Keratinocyte (primary cell): ENCODE measurements around the gene TAF1D. TPM values are rescaled to one million over a fixed set of nuclear protein-coding genes. Genes with fewer than 3 reads are reported as not detected.

Experiments used
- DNase-seq: peaks from one replicate; pipeline ENCODE4 v3.0.0-alpha.2; 2011; ENCODE audit warnings: low read depth, missing footprints, low spot score
- FAIRE-seq: peaks from 2 replicates; lab custom pipeline; 2011; peaks lifted over from hg19 to GRCh38; lab: Jason Lieb, UNC
- H2AFZ ChIP-seq: 2 replicates; pipeline ENCODE4 v1.6.0; 2012; ENCODE audit warnings: low read length, control low read depth, inconsistent platforms; ENCODE audit not compliant: control insufficient read depth
- H3K27ac ChIP-seq: 2 replicates; pipeline ENCODE4 v1.5.1; 2011; ENCODE audit warnings: low read length; ENCODE audit not compliant: control insufficient read depth, insufficient read depth
- H3K27me3 ChIP-seq: 3 replicates; pipeline ENCODE4 v1.6.0; 2011; ENCODE audit warnings: low read length; ENCODE audit not compliant: control insufficient read depth, insufficient read depth; ENCODE audit errors: extremely low read depth
- H3K36me3 ChIP-seq, 2 experiments: 2 replicates in 1 of 2; 3 replicates in 1 of 2; pipeline ENCODE4 v1.5.1; 2011; ENCODE audit warnings: low read length in 2 of 2, mild to moderate bottlenecking in 1 of 2; ENCODE audit not compliant: control insufficient read depth in 2 of 2, insufficient read depth in 2 of 2; ENCODE audit errors: extremely low read depth in 1 of 2
- H3K4me1 ChIP-seq: 3 replicates; pipeline ENCODE4 v1.5.1; 2011; ENCODE audit warnings: low read length; ENCODE audit not compliant: control insufficient read depth, insufficient read depth; ENCODE audit errors: extremely low read depth
- H3K4me2 ChIP-seq: 3 replicates; pipeline ENCODE4 v1.6.0; 2011; ENCODE audit warnings: low read depth, low read length; ENCODE audit not compliant: control insufficient read depth, insufficient read depth; ENCODE audit errors: extremely low read depth
- H3K4me3 ChIP-seq, 3 experiments: fragments of 200-600 bp in 1 of 3; sonication (generic) in 1 of 3; 2 replicates in 2 of 3; 3 replicates in 1 of 3; pipeline ENCODE4 v1.5.1; 2011 to 2016; ENCODE audit warnings: low read length in 3 of 3, mild to moderate bottlenecking in 3 of 3, control low read depth in 2 of 3, inconsistent platforms in 1 of 3, low read depth in 1 of 3, mixed read lengths in 1 of 3, mixed run types in 1 of 3, moderate library complexity in 1 of 3; ENCODE audit not compliant: control insufficient read depth in 2 of 3, insufficient read depth in 2 of 3; ENCODE audit errors: extremely low read depth in 1 of 3
- H3K79me2 ChIP-seq: 2 replicates; pipeline ENCODE4 v1.6.0; 2012; ENCODE audit warnings: low read length; ENCODE audit not compliant: control insufficient read depth, insufficient read depth
- H3K9ac ChIP-seq: 3 replicates; pipeline ENCODE4 v1.6.0; 2011; ENCODE audit warnings: low read length; ENCODE audit not compliant: control insufficient read depth, insufficient read depth; ENCODE audit errors: extremely low read depth
- H3K9me1 ChIP-seq: 3 replicates; pipeline ENCODE4 v1.6.0; 2011; ENCODE audit warnings: low read length; ENCODE audit not compliant: control insufficient read depth, insufficient read depth; ENCODE audit errors: extremely low read depth
- H3K9me3 ChIP-seq: 2 replicates; pipeline ENCODE4 v1.5.1; 2012; ENCODE audit warnings: low read depth, low read length; ENCODE audit not compliant: control insufficient read depth
- H4K20me1 ChIP-seq: 3 replicates; pipeline ENCODE4 v1.6.0; 2011; ENCODE audit warnings: low read length; ENCODE audit not compliant: control insufficient read depth, insufficient read depth; ENCODE audit errors: extremely low read depth
- CTCF ChIP-seq, 3 experiments: IDR thresholded peaks in 1 of 3; conservative IDR thresholded peaks in 1 of 3; optimal IDR thresholded peaks in 1 of 3; 2 replicates in 2 of 3; 3 replicates in 1 of 3; pipeline versions ENCODE3 to v1.5.1; 2011; ENCODE audit warnings: low read length in 3 of 3, mild to moderate bottlenecking in 3 of 3, moderate library complexity in 2 of 3, control low read depth in 1 of 3, inconsistent platforms in 1 of 3; ENCODE audit not compliant: insufficient read depth in 2 of 3; ENCODE audit errors: extremely low read depth in 1 of 3
- EZH2 ChIP-seq: IDR thresholded peaks from one replicate; pipeline ENCODE4 v1.6.1; 2012; ENCODE audit warnings: inconsistent platforms, mild to moderate bottlenecking, low read length, moderate library complexity
- dilution Hi-C: fragments of 300-500 bp; cut with MboI; formaldehyde crosslinking; loops from one replicate; pipeline ENCODE4 v1.7.0; 2020; ENCODE audit warnings: low sequenced_read_pairs; ENCODE audit not compliant: extremely low pct_ligation_motif_present
- polyA plus RNA-seq, 5 experiments: library from polyadenylated mRNA; depleted of rRNA in 3 of 5; stranded (reverse) in 3 of 5; stranded (forward) in 1 of 5; unstranded in 1 of 5; fragments of >200 nt; gene quantifications; 1 replicate in 1 of 5; 2 replicates in 3 of 5; 3 replicates in 1 of 5; pipeline versions ENCODE4 v1.2.1 to v1.2.3, GENCODE V29; 2011 to 2012; ENCODE audit warnings: missing spikeins in 2 of 5, low read depth in 1 of 5, low replicate concordance in 1 of 5

Gene TAF1D
- polyA plus RNA-seq, 1 donor (not counting 4 experiments of a cell fraction or from before 2014, with no cell fraction given): 224 TPM

DNA sequence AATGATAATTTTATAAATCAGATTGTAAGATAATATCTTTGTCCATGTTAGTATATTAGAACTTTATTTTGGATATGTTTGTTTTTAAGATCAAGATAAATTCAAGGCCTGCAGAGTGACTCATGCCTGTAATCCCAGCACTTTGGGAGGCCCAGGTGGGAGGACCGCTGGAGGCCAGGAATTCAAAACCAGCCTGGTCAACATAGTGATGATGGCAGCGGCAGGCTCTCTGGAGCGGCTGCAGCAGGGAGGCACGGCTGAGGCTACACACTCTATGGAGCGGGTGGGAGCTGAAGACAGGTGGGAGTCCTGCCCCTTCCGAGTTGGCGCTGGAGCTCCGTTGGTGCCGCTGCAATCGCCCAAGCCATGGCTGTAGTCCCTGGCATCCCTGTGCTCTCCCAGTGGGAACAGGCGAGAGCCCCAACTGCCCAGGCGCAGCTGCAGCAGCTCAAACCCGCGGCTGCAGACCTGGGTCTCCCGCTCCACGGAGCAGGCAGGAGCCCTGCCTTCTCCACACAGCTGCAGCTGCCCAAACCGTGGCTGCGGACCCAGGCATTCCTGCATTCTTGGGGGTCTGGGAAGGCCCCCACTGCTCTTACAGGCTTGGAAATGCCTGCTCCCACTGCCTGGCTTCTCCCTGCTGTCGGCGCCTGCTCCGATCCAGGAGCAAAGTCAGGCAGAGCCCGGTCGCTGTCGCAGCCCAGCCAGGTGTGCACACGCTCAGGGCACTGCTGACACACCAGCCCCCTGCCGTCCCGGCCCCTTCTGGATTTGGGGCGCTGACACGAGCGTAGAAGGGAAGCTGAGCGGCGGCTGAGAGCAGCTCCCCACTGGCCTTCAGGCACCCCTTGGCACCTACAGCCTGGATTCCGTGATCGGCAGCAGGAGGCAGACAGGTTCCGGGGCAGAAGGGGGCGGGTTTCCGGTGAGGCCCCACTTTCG lies 16.9 kb upstream of the TAF1D start:
- no peaks in the 10 kb centered on the region for H3K9me1 ChIP-seq
- TF ChIP-seq EZH2 (no peak), CTCF (optimal IDR thresholded peaks at IDR 0.05 in 1 of 3, IDR thresholded peaks at IDR 0.05 in 1 of 3, conservative IDR thresholded peaks at IDR 0.05 in 1 of 3; ENCODE audit: extremely low read depth in 1 of 3, insufficient read depth in 2 of 3, low read length in 3 of 3) (no peak)
- H3K9me3 ChIP-seq: no peaks in the 10 kb centered on the region
- DNase-seq (no peak), FAIRE-seq (no peak)
- dilution Hi-C loops: no loop called here
- H4K20me1 ChIP-seq: no peaks in the 10 kb centered on the region
- H3K79me2 ChIP-seq: no peaks in the 10 kb centered on the region
- H3K4me1 ChIP-seq: no peaks in the 10 kb centered on the region
- no peak overlapping the region for H3K9ac ChIP-seq
- H2AFZ ChIP-seq: no peak overlapping the region
- H3K27me3 ChIP-seq: no peaks in the 10 kb centered on the region
- H3K4me2 ChIP-seq: no peak overlapping the region
- no peak overlapping the region for H3K4me3 ChIP-seq
- no peak overlapping the region for H3K27ac ChIP-seq
- H3K36me3 ChIP-seq: no peaks in the 10 kb centered on the region

- Histone ChIP-seq H3K4me2 (no peak overlapping the region), H3K27me3 (no peaks in the 10 kb centered on the region), H3K36me3 (no peaks in the 10 kb centered on the region), H4K20me1 (no peaks in the 10 kb centered on the region), H3K9ac (no peak overlapping the region), H3K9me1 (no peaks in the 10 kb centered on the region), H3K9me3 (no peaks in the 10 kb centered on the region), H3K4me1 (no peaks in the 10 kb centered on the region), H3K79me2 (no peaks in the 10 kb centered on the region), H3K4me3 (no peak overlapping the region), H2AFZ (no peak overlapping the region), H3K27ac (no peak overlapping the region)
- dilution Hi-C loops: no loop called here
- TF ChIP-seq EZH2 (no peak), CTCF (optimal IDR thresholded peaks at IDR 0.05 in 1 of 3, IDR thresholded peaks at IDR 0.05 in 1 of 3, conservative IDR thresholded peaks at IDR 0.05 in 1 of 3; ENCODE audit: extremely low read depth in 1 of 3, insufficient read depth in 2 of 3, low read length in 3 of 3) (no peak)
- FAIRE-seq: no peak
- no peak for DNase-seq
Measured at GRCh38 chr11:93757301-93757700, 16.0 kb upstream of the TAF1D start.
